HG02642 (cell line): ENCODE measurements around the gene TXNDC12.
"Not testable (repeated sequence)": the region's sequence is repeated elsewhere in the genome, so short reads cannot be mapped to it uniquely, and the experiment has no call there.

Experiments used
- ATAC-seq: cut with Tn5 transposase; IDR thresholded peaks from one replicate; pipeline ENCODE4 v1.9.1; 2021; ENCODE audit warnings: mild to moderate bottlenecking; ENCODE audit not compliant: unreplicated experiment, poor library complexity

The TXNDC12 gene

GRCh38 chr1:52053862-52054261 lies 1.1 kb downstream of the TXNDC12 start:
- ATAC-seq, result no peak

GRCh38 chr1:52049337-52049736 lies 5.7 kb downstream of the TXNDC12 start:
- ATAC-seq, result not testable (repeated sequence)

GRCh38 chr1:52045666-52046195 lies 9.3 kb downstream of the TXNDC12 start:
- ATAC-seq, result not testable (repeated sequence)

- no peak for ATAC-seq
Observed at GRCh38 chr1:52045236-52045635, 9.8 kb downstream of the TXNDC12 start.

GRCh38 chr1:52041551-52042185 lies 13.3 kb downstream of the TXNDC12 start:
- no peak for ATAC-seq

- ATAC-seq, result no peak
Observed at GRCh38 chr1:52037909-52038308, 17.1 kb downstream of the TXNDC12 start.

- ATAC-seq, result no peak
Observed at GRCh38 chr1:52037402-52037814, 17.6 kb downstream of the TXNDC12 start.

- no peak for ATAC-seq
Observed at GRCh38 chr1:52034050-52034384, 21.0 kb downstream of the TXNDC12 start.

GRCh38 chr1:52033190-52034049 lies 21.6 kb downstream of the TXNDC12 start, which contains the start of gene KTI12:
KTI12 (minus strand) TSS chr1:52033810; CDS start chr1:52033761, 49 bp downstream.
- ATAC-seq, result peak; percentile 88

- ATAC-seq, result peak; percentile 35
Observed at GRCh38 chr1:52032785-52033131, 22.2 kb downstream of the TXNDC12 start.

- peak; percentile 21 for ATAC-seq
Observed at GRCh38 chr1:52032124-52032784, 22.7 kb downstream of the TXNDC12 start.

- not testable (repeated sequence) for ATAC-seq
Observed at GRCh38 chr1:52028839-52029238, 26.2 kb downstream of the TXNDC12 start.

- ATAC-seq, result no peak
Observed at GRCh38 chr1:52028328-52028727, 26.7 kb downstream of the TXNDC12 start.

- ATAC-seq, result no peak
Observed at GRCh38 chr1:52026278-52026677, 28.7 kb downstream of the TXNDC12 start.

- no peak for ATAC-seq
Observed at GRCh38 chr1:52022133-52022532, 32.9 kb downstream of the TXNDC12 start.

GRCh38 chr1:52008071-52008809 lies 46.8 kb downstream of the TXNDC12 start:
- ATAC-seq, result no peak

- no peak for ATAC-seq
Observed at GRCh38 chr1:52007215-52008002, 47.6 kb downstream of the TXNDC12 start.

GRCh38 chr1:52006081-52006553 lies 48.9 kb downstream of the TXNDC12 start:
- ATAC-seq, result not testable (repeated sequence)

- not testable (repeated sequence) for ATAC-seq
Observed at GRCh38 chr1:52005548-52005947, 49.4 kb downstream of the TXNDC12 start.
